ENCODE data around the gene RBM41. TPM values are rescaled to one million over a fixed set of nuclear protein-coding genes. Genes with fewer than 3 reads are reported as not detected.

RBM41 gene
- total RNA-seq, 1 donor from 2014 or later: 20.4 TPM

DNA sequence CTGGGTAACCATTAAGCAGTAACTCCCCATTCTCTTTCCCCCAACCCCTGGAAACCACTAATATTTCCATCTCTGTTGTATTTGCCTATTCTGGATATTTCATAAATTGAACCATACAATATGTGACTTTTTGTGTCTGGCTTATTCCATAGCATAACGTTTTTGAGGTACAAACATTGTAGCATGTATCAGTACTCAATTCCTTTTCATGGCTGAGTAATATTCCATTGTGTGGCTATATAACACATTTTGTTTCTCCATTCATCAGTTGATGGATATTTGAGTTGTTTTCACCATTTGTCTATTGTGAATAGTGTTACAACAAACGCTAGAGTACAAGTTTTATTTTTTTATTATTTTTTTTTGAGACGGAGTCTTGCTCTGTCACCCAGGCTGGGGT, 63.6 kb downstream of the RBM41 start:
- Mint-ChIP-seq H3K9me3 (ENCODE audit: unreplicated experiment) (no peaks in the 10 kb centered on the region), H3K27me3 (ENCODE audit: low read depth, unreplicated experiment) (no peaks in the 10 kb centered on the region), H3K27ac (ENCODE audit: unreplicated experiment) (no peak overlapping the region), H3K36me3 (ENCODE audit: low read depth, unreplicated experiment) (no peaks in the 10 kb centered on the region), H3K4me3 (ENCODE audit: unreplicated experiment) (no peak overlapping the region), H3K4me1 (ENCODE audit: low read depth, unreplicated experiment) (no peaks in the 10 kb centered on the region)
- Histone ChIP-seq H4K20me1 (ENCODE audit: insufficient read depth, low read length) (no peaks in the 10 kb centered on the region), H3K4me2 (ENCODE audit: low read length) (no peak overlapping the region), H3K27me3 (ENCODE audit: insufficient read depth, low read length) (no peaks in the 10 kb centered on the region), H3K79me2 (ENCODE audit: insufficient read depth, low read length) (no peaks in the 10 kb centered on the region), H3K9ac (ENCODE audit: low read length) (no peak overlapping the region), H2AFZ (ENCODE audit: low read depth, low read length) (no peak overlapping the region), H3K36me3 (ENCODE audit: insufficient read depth, low read length) (no peaks in the 10 kb centered on the region), H3K4me3 (ENCODE audit: insufficient read depth, low read depth, low read length) (no peak overlapping the region), H3K9me3 (ENCODE audit: insufficient read depth, low read depth, low read length) (no peaks in the 10 kb centered on the region), H3K4me1 (ENCODE audit: insufficient read depth, low read length) (no peaks in the 10 kb centered on the region), H3K27ac (ENCODE audit: low read depth, low read length) (no peak overlapping the region)
- TF ChIP-seq EZH2 (IDR thresholded peaks at IDR 0.05; ENCODE audit: insufficient read depth, low read length) (no peak), CTCF (IDR thresholded peaks at IDR 0.05; ENCODE audit: insufficient read depth, low read depth, low read length) (no peak)
- FAIRE-seq (peak; percentile 96), DNase-seq (ENCODE audit: low read depth) (no peak)

DNA sequence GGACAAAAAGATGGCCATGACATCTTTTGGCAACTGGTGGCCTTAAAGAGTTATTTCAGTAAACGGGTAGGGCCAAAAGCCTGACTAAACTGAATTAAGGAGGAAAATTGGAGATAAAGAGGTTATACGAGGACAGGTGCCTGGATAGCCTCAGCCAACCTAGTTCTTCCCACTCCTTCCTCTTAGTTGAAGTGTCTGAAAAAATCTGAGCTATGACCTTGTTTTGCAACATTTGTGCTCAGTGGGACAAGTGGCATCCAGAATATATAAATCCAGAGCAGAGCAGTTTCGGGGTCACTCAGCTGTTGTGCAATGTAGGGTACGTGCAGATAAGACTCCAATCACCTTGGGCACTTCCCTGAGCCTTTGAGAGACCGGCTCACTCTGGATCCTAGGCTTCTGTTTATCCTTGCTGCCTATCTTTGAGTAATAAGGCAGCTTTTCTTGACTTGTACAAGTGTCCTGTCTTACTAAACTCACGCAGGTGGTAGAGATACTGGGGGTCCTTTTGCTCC, 68.4 kb downstream of the RBM41 start:
- Mint-ChIP-seq H3K27me3 (ENCODE audit: low read depth, unreplicated experiment) (no peaks in the 10 kb centered on the region), H3K4me1 (ENCODE audit: low read depth, unreplicated experiment) (no peaks in the 10 kb centered on the region), H3K36me3 (ENCODE audit: low read depth, unreplicated experiment) (no peaks in the 10 kb centered on the region), H3K9me3 (ENCODE audit: unreplicated experiment) (no peaks in the 10 kb centered on the region), H3K27ac (ENCODE audit: unreplicated experiment) (no peak overlapping the region), H3K4me3 (ENCODE audit: unreplicated experiment) (no peak overlapping the region)
- no peaks in the 10 kb centered on the region for H4K20me1 ChIP-seq (ENCODE audit: insufficient read depth, low read length)
- no peaks in the 10 kb centered on the region for H3K27me3 ChIP-seq (ENCODE audit: insufficient read depth, low read length)
- no peaks in the 10 kb centered on the region for H3K9me3 ChIP-seq (ENCODE audit: insufficient read depth, low read depth, low read length)
- no peak overlapping the region for H3K4me2 ChIP-seq (ENCODE audit: low read length)
- H3K4me1 ChIP-seq (ENCODE audit: insufficient read depth, low read length): no peaks in the 10 kb centered on the region
- no peak overlapping the region for H3K27ac ChIP-seq (ENCODE audit: low read depth, low read length)
- DNase-seq (ENCODE audit: low read depth) (no peak), FAIRE-seq (no peak)
- H3K4me3 ChIP-seq (ENCODE audit: insufficient read depth, low read depth, low read length): no peak overlapping the region
- H3K79me2 ChIP-seq (ENCODE audit: insufficient read depth, low read length): no peaks in the 10 kb centered on the region
- no peak overlapping the region for H2AFZ ChIP-seq (ENCODE audit: low read depth, low read length)
- TF ChIP-seq EZH2 (IDR thresholded peaks at IDR 0.05; ENCODE audit: insufficient read depth, low read length) (no peak), CTCF (IDR thresholded peaks at IDR 0.05; ENCODE audit: insufficient read depth, low read depth, low read length) (no peak)
- no peaks in the 10 kb centered on the region for H3K36me3 ChIP-seq (ENCODE audit: insufficient read depth, low read length)
- H3K9ac ChIP-seq (ENCODE audit: low read length): no peak overlapping the region

DNA sequence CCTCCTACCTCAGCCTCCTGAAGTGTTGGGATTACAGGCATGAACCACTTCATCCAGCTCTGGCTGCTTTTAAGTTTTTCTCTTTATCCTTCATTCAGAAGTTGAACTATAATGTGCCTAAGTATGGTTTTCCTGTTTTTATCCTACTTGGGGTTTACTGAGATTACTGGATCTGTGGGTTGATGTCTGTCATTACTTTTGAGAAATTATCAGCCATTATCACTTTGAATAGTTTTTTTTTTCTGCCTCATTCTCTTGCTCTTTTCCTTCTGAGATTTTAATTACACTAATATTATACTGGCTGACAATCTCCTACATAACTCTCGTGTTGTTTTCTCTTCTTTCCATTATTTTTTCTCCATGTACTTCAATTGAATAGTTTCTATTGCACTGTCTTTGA, 71.0 kb downstream of the RBM41 start:
- Mint-ChIP-seq H3K27ac (ENCODE audit: unreplicated experiment) (no peak overlapping the region), H3K4me3 (ENCODE audit: unreplicated experiment) (no peak overlapping the region), H3K4me1 (ENCODE audit: low read depth, unreplicated experiment) (no peaks in the 10 kb centered on the region), H3K36me3 (ENCODE audit: low read depth, unreplicated experiment) (no peaks in the 10 kb centered on the region), H3K9me3 (ENCODE audit: unreplicated experiment) (no peaks in the 10 kb centered on the region), H3K27me3 (ENCODE audit: low read depth, unreplicated experiment) (no peaks in the 10 kb centered on the region)
- DNase-seq (ENCODE audit: low read depth) (no peak), FAIRE-seq (peak; percentile 52)
- Histone ChIP-seq H3K4me3 (ENCODE audit: insufficient read depth, low read depth, low read length) (no peak overlapping the region), H3K4me2 (ENCODE audit: low read length) (no peak overlapping the region), H3K36me3 (ENCODE audit: insufficient read depth, low read length) (no peaks in the 10 kb centered on the region), H2AFZ (ENCODE audit: low read depth, low read length) (no peak overlapping the region), H3K4me1 (ENCODE audit: insufficient read depth, low read length) (no peaks in the 10 kb centered on the region), H4K20me1 (ENCODE audit: insufficient read depth, low read length) (no peaks in the 10 kb centered on the region), H3K27ac (ENCODE audit: low read depth, low read length) (no peak overlapping the region), H3K79me2 (ENCODE audit: insufficient read depth, low read length) (no peaks in the 10 kb centered on the region), H3K27me3 (ENCODE audit: insufficient read depth, low read length) (no peaks in the 10 kb centered on the region), H3K9me3 (ENCODE audit: insufficient read depth, low read depth, low read length) (no peaks in the 10 kb centered on the region), H3K9ac (ENCODE audit: low read length) (no peak overlapping the region)
- no peak for TF ChIP-seq EZH2 (IDR thresholded peaks at IDR 0.05; ENCODE audit: insufficient read depth, low read length)
- TF ChIP-seq CTCF (IDR thresholded peaks at IDR 0.05; ENCODE audit: insufficient read depth, low read depth, low read length): no peak

Data from astrocyte (in vitro differentiated cells and primary cell).